Gastroesophageal sphincter (tissue), 3 donors: ENCODE results near the gene BLTP2.

Source experiments
- POLR2A ChIP-seq, 2 donors: fragments of 450-650 bp; IDR thresholded peaks; one replicate each; pipeline ENCODE4 v1.6.1; 2017; ENCODE audit warnings: antibody characterized with exemption in 2 of 2, mild to moderate bottlenecking in 2 of 2, moderate library complexity in 1 of 2
- TF ChIP-seq, protein P1 (sequence below), 4 experiments: fragments of 200-600 bp in 2 of 4; fragments of 450-650 bp in 2 of 4; sonication (generic) in 1 of 4; IDR thresholded peaks; one replicate each; pipeline ENCODE4 v1.5.1; 2017 to 2019; ENCODE audit warnings: antibody characterized with exemption in 4 of 4, mild to moderate bottlenecking in 2 of 4, moderate library complexity in 2 of 4

DNA sequence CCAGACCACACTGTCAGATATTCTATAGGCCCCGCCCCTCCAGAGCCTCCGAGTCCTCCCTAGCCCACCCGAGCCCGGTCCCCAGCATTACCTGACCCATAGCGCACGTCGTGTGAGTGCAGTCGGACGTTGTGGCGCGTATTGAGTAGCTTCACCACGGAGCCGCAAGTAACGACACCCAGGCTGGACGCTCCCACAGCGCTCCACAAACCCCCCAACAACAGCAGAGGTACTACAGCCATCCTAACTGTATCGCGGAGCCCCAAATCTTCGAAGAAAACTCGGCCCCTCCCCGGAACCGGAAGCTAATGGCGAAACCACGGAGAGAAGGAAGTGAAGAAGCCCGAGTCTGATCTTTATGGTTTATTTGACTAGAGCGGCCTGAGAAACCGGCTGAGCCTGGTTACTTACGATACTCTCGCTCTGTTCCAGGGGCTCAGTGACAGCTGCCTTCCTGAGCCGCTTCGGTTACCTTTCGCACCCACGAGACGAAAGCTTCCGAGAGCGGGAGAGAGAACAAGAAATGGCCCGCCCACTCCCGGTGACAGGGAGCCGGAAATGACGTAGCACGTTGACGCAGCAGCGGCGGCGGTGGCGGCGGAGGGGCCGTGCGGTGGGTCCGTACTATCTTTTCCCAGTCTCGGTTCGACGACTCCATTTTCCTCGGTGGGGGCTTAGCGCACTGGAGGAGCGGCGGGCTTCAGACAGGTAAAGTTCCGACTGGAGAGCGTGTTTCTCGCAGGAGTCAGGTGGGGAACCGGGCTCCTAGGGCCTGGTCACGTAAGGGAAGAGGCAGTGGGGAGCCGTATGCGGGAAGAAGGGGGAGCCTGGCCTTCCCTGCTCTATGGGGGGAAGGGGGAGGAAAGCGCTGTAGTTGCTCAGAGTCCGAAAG, 16.9 kb upstream of the BLTP2 start, which contains the start of the genes SDF2 and SUPT6H:
- TF ChIP-seq, protein P1, sequence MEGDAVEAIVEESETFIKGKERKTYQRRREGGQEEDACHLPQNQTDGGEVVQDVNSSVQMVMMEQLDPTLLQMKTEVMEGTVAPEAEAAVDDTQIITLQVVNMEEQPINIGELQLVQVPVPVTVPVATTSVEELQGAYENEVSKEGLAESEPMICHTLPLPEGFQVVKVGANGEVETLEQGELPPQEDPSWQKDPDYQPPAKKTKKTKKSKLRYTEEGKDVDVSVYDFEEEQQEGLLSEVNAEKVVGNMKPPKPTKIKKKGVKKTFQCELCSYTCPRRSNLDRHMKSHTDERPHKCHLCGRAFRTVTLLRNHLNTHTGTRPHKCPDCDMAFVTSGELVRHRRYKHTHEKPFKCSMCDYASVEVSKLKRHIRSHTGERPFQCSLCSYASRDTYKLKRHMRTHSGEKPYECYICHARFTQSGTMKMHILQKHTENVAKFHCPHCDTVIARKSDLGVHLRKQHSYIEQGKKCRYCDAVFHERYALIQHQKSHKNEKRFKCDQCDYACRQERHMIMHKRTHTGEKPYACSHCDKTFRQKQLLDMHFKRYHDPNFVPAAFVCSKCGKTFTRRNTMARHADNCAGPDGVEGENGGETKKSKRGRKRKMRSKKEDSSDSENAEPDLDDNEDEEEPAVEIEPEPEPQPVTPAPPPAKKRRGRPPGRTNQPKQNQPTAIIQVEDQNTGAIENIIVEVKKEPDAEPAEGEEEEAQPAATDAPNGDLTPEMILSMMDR (IDR thresholded peaks at IDR 0.05) = no peak
- TF ChIP-seq POLR2A (IDR thresholded peaks at IDR 0.05) = peak; percentile 82 to 88
